Stimulated activated CD4-positive, alpha-beta T cell treated with anti-CD3 and anti-CD28 coated beads, Interleukin-15, amount 100 ng/mL, for 1 hour (primary cell): Measurements from ENCODE around the gene SNTG2.

Source experiments
- DNase-seq, 2 donors: peaks; one replicate each; pipeline ENCODE4 v3.0.0-alpha.2; 2020; ENCODE audit warnings: low read depth in 1 of 2, low spot score in 1 of 2

The SNTG2 gene

GRCh38 chr2:951224-952006 lies 766 bp downstream of the SNTG2 start:
- DNase-seq = no peak

- no peak for DNase-seq
These were observed 2.8 kb downstream of the SNTG2 start for GRCh38 chr2:953408-953807.

DNA sequence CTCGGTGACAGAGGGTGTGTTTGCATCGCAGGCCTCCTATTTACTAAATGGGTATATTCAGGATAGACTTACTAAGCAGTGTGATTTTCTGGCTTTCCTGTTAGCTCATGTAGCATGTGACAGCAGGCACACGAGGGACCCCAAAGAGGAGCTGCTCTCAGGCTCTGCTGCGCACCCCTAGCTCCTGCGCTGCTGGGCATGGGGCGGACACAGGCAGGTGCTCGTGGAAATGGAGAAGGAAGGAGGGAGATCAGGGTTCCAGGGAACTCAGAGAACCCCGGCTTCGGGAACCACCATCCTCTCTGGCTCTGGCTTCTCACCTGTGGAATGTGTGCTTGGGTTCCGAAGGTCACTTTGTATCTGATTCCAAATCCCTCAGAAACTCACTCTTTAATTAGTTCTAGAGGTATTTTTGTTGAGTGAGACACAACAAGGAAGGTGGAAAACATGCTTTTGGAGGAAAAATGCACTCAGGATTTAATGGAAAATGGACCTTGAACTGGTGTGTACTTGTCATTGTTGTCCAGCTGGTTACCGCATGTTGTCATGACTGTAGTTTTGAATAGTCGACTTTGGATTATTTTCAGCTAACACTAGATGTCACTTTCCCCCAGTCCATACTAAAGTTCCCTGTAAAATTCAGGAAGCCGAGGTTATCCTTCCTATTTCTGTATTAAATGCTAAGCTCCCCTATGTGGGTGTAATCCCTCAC lies 3.5 kb downstream of the SNTG2 start:
- no peak for DNase-seq

DNA sequence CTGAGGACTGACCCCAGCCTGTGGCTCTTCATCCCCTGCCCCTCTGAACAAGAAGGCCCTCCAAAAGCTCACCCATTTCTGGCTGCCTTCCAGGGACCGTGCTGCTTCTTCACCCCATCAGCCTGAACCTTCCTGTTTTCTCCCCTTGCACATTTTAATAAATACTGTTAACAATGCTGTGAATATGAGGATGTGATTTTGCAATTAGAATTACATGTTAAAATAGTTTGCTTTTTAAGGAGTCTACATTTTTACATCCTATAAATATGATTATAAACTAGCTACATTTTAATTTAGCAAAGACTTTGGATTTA lies 4.0 kb downstream of the SNTG2 start:
- no peak for DNase-seq

GRCh38 chr2:955829-956731 lies 5.4 kb downstream of the SNTG2 start:
- DNase-seq = no peak

GRCh38 chr2:959457-959856 lies 8.8 kb downstream of the SNTG2 start:
- no peak for DNase-seq

- DNase-seq = no peak
These were observed 9.6 kb downstream of the SNTG2 start for GRCh38 chr2:960061-960736.

GRCh38 chr2:961786-962185 lies 11.1 kb downstream of the SNTG2 start:
- DNase-seq = no peak

DNA sequence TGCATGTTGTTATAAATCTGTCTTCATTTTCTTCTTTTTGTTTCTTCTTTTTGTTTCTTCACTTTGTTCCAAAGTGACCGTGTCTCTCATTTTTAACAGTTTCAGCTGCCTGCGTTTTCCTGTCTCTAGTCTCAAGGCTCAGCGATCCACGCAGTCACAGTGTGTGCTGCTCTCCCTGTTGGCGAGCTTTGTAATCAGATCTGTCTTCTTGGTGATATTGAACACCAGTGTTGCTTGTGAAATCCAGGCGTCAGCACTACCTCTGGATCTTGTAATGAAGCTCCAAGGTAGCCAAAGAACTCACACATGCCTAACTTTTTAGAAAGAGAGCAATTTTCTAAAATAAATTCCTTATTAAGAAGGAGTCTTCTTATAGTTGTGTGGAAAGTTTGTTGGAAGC lies 13.2 kb downstream of the SNTG2 start:
- no peak for DNase-seq

DNA sequence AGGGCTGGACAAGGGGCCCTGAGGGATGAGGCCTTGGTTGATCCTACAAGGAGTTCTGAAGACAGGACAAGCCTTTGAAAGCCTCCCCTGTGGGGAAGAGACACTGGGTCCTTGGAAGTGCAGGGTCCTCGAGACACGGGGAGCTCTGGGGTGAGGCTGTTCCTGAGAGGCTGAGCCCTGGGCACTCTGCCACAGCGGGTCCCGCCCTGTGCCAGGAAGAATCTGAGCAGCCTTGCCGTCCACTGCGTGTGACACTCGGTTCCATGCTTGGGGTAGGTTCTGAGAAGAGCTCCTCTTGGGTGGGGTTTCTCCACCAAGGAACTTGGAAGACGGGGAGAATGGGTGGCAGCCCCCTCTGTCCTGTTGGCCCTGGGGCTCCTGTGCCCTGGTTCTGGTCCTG lies 13.9 kb downstream of the SNTG2 start:
- no peak for DNase-seq

GRCh38 chr2:965640-966147 lies 15.0 kb downstream of the SNTG2 start:
- DNase-seq = no peak

DNA sequence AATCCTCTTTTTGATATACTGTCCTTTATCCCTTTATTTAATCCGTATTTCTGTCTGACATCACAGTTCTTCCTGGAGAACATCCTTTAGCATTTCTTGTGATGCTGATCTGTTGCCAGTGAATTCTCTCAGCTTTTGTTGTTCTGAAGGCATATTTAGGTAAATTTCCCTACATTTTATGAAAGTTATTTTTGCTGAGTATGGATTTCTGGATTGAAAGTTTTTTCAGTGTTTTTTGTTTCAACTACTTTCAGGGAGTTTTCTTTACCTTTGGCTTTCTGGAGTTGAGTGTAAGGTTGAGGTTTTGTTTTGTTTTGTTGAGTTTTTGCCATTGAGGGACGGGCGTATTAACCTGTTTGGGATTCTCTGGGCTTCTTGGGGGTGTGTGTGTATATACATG lies 22.5 kb downstream of the SNTG2 start:
- no peak for DNase-seq

DNA sequence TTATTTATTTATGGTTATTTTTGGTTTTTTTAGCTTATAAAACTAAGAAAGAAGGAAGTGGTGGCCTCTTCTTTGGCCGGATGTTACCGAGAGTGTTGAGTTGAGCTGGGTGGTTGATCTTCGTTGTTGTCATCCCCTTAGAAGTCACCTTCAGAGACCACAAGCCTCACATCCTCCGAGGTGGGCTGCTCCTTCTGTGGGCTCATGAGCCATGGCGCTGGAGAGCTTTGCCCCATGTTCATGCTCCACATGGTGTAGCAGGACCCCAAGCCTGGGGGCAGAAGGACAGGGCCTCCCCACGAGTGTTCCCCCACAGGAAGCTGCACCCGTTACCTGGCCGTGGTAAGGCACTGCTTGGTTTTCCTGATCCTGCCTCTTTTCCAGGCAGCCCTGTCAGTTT lies 23.4 kb downstream of the SNTG2 start:
- DNase-seq = no peak

GRCh38 chr2:974502-974901 lies 23.9 kb downstream of the SNTG2 start:
- DNase-seq = no peak

DNA sequence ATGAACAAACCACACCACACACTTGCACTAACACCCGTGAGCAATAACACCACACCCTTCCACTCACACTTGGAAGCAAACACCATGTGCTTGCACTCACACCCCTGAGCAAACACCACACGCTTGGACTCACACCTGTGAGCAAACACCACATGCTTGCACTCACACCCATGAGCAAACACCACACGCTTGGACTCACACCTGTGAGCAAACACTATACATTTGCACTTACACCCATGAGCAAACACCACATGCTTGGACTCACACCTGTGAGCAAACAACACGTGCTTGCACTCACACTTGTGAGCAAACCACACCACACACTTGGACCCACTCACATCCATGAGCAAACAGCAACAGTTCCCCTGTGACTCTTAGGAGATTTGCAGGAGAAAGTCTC lies 24.4 kb downstream of the SNTG2 start:
- no peak for DNase-seq

- DNase-seq = no peak
These were observed 28.6 kb downstream of the SNTG2 start for GRCh38 chr2:979069-979928.

DNA sequence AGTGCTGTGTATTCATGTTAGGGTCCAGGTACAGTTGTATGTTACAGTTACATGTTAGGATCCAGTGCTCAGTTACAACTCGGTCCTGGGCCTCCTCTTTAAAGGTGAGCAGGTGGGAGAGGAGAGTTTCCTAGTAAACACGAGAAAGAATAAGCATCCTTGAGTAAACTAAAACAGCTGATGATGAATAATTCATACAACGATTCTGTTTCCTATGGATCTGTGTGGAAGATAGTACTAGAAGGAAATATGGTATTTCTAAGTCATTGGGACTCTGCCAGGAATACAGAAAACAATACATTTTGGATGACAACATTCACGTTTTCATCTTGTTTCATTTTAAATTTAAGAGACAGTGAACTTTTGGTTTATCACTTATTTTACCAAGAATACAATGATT lies 29.5 kb downstream of the SNTG2 start:
- no peak for DNase-seq

DNA sequence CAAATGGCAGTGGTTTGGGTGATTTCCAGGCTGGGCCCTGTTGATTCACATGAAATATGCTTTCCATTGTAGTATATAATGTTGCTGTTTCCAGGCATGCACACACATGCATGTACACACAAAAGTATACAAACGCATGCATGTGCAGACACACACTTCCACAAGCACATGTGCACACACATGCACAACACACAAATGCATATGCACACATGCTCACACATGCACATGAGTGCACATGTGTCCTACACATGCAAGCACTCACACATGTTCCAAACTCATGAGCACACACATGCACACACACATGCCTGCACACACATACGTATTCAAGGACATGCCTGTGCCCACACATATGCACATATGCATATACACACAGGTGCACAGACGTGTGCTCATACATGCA lies 30.6 kb downstream of the SNTG2 start:
- DNase-seq = no peak

DNA sequence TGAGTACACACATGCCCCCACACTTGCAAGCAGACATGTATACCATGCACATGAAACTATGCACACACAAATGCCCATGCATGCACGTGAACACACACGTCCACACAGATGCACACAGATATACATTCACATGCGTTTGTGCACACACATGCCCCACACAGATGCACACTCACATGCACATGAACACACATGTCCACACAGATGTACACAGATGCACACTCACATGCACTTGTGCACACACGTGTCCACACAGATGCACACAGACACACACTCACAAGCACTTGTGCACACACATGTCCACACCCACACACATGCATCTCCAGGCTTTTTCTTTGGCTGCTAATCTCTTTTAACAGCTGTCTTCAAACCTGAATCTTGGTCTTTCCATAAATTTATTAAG lies 31.1 kb downstream of the SNTG2 start:
- DNase-seq = no peak

GRCh38 chr2:985317-985898 lies 34.8 kb downstream of the SNTG2 start:
- DNase-seq = no peak
